Thoracic aorta (tissue), 2 donors: ENCODE results near the gene ATP2C2. TPM values are rescaled to one million over a fixed set of nuclear protein-coding genes. Genes with fewer than 3 reads are reported as not detected.

Source experiments
- ATAC-seq: fragments of 150-250 bp; one replicate; pipeline ENCODE4 v1.8.0; 2017; ENCODE audit warnings: low read depth; ENCODE audit not compliant: insufficient number of reproducible peaks, low FRiP score
- DNase-seq: peaks from one replicate; pipeline ENCODE4 v3.0.0-alpha.2; 2020; ENCODE audit warnings: low spot score
- H3K27ac ChIP-seq, 2 donors: fragments of 200-600 bp; sonication (generic); 1 replicate in 1 of 2; 2 replicates in 1 of 2; pipeline ENCODE4 v1.5.1; 2016; ENCODE audit warnings: mild to moderate bottlenecking in 2 of 2, moderate library complexity in 2 of 2
- H3K27me3 ChIP-seq: fragments of 200-600 bp; sonication (generic); replicated peaks from 2 replicates; pipeline ENCODE4 v1.6.0; 2016; ENCODE audit warnings: mild to moderate bottlenecking; ENCODE audit not compliant: insufficient read depth
- H3K36me3 ChIP-seq: fragments of 200-600 bp; sonication (generic); one replicate; pipeline ENCODE4 v1.5.1; 2016
- H3K4me1 ChIP-seq, 2 donors: fragments of 200-600 bp; sonication (generic); 1 replicate in 1 of 2; 2 replicates in 1 of 2; pipeline versions ENCODE4 v1.5.1 to v1.6.0; 2016; ENCODE audit warnings: low read depth in 2 of 2, mild to moderate bottlenecking in 1 of 2; ENCODE audit not compliant: control insufficient read depth in 1 of 2
- H3K4me3 ChIP-seq: fragments of 200-600 bp; sonication (generic); 2 replicates; pipeline ENCODE4 v1.5.1; 2016; ENCODE audit warnings: mild to moderate bottlenecking
- H3K9me3 ChIP-seq: fragments of 200-600 bp; sonication (generic); 2 replicates; pipeline ENCODE4 v1.5.1; 2016
- total RNA-seq, 2 donors: library from RNA; depleted of rRNA; stranded (reverse); fragments of >200 nt; gene quantifications; one replicate each; pipeline versions ENCODE4 v1.1.0 to v1.2.3, GENCODE V29; 2016
- TF ChIP-seq, protein P1 (sequence below): fragments of 200-600 bp; sonication (generic); IDR thresholded peaks from one replicate; pipeline ENCODE4 v1.5.1; 2019; ENCODE audit warnings: antibody characterized with exemption

ATP2C2 gene
- total RNA-seq, 2 donors from 2014 or later, result 0.28 to 0.54 TPM

DNA sequence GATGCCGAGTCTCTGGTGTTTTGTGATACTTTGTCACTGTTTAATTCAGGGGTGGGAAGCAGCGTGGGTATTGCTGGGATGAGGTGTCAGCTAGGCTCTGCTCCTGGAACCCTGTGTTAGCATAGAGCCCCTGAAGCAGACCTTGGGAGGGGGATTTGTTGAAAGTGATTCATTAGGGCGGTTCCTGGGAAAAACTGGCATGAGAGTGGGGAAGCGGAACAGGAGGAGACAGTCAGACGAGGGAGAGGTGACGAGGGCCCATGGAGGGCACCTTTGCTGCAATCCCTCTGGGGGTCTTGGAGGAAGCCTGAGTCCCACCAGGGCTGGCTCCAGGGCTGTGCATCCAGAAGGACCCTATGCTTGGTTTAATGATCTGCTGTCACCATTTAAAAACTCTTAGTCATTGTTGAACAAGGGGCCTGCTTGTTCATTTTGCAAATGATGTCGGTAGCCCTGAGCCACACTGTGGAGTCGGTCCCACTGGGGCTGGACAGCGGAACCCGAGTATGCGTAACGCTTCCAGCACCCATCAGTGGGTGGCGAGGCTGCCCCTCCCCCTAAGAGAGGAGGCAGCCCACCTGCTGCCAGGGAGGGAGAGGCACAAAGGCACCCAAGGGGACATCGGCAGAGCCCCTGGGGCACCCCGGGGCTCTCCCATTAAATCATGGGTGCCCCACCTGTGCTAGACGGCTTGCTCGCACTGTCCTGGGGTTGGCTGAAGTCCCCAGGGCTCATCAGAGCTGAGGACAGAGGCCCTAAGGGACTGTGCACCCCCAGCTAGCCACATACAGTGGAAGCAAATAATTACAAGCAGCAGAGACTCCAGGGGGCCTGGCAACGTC, 38.3 kb upstream of the ATP2C2 start:
- ATAC-seq, result no peak
- Histone ChIP-seq H3K9me3 (no peaks in the 10 kb centered on the region), H3K4me3 (no peak overlapping the region), H3K36me3 (no peaks in the 10 kb centered on the region), H3K4me1 (no peaks in the 10 kb centered on the region), H3K27ac (no peak overlapping the region), H3K27me3 (no peaks in the 10 kb centered on the region)
- no peak for DNase-seq
- TF ChIP-seq, protein P1, sequence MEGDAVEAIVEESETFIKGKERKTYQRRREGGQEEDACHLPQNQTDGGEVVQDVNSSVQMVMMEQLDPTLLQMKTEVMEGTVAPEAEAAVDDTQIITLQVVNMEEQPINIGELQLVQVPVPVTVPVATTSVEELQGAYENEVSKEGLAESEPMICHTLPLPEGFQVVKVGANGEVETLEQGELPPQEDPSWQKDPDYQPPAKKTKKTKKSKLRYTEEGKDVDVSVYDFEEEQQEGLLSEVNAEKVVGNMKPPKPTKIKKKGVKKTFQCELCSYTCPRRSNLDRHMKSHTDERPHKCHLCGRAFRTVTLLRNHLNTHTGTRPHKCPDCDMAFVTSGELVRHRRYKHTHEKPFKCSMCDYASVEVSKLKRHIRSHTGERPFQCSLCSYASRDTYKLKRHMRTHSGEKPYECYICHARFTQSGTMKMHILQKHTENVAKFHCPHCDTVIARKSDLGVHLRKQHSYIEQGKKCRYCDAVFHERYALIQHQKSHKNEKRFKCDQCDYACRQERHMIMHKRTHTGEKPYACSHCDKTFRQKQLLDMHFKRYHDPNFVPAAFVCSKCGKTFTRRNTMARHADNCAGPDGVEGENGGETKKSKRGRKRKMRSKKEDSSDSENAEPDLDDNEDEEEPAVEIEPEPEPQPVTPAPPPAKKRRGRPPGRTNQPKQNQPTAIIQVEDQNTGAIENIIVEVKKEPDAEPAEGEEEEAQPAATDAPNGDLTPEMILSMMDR, result no peak

DNA sequence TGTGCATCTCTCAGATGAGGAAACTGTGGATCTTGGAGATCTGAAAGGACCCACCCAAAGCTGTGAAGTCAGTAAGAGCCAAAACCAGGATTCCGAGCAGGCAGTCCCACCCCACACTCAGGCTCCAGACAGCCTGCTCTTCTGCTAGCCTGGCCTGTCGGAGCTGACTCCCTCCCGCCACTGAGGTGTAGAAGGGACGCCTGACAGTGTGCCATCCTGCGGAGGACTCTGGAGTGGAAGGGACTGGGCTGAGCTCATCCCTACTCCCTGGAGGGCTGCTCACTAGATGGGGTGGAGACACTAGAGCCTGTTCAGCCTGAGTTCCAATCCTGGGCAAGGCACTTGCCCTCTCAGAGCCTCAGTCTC, 37.7 kb upstream of the ATP2C2 start:
- H3K36me3 ChIP-seq, result no peaks in the 10 kb centered on the region
- ATAC-seq, result no peak

DNA sequence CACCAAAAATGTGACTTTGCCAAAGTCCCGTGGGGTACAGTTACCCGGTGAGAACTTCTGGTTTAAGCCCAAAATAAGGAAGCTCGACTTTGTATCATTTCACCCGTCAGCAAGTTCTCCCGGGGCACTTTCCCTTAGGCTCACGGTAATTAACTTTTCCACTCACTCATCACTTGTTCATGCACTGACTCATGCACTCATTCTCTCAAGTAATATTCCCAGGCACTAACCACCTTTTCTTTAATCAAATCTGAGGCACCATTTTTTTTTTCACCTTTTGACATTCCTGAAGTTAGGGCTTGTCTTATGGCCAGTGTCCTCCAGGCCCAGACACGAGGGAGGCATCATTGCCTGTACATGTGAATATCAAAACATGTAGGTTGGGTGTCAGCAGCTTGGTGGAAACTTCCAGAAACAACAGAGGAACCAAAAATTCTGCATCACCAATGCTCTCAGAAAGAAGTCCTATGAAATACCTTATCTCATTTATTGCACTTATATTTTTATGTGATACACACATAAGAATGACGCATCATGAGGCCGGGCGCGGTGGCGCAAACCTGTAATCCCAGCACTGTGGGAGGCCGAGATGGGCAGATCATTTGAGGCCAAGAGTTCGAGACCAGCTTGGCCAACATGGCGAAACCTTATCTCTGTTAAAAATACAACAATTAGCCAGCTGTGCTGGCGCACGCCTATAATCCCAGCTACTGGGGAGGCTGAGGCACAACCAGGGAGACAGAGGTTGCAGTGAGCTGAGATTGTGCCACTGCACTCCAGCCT, 36.1 kb upstream of the ATP2C2 start:
- H3K9me3 ChIP-seq, result no peaks in the 10 kb centered on the region
- DNase-seq, result no peak
- H3K36me3 ChIP-seq, result no peaks in the 10 kb centered on the region
- H3K27ac ChIP-seq, result no peak overlapping the region
- no peaks in the 10 kb centered on the region for H3K4me1 ChIP-seq
- TF ChIP-seq, protein P1, result no peak
- H3K4me3 ChIP-seq, result no peak overlapping the region
- H3K27me3 ChIP-seq, result no peaks in the 10 kb centered on the region
- no peak for ATAC-seq

More for the DNA sequence above, 37.7 kb upstream of the ATP2C2 start:
- DNase-seq, result no peak
- no peaks in the 10 kb centered on the region for H3K4me1 ChIP-seq
- H3K4me3 ChIP-seq, result no peak overlapping the region
- no peaks in the 10 kb centered on the region for H3K27me3 ChIP-seq
- H3K9me3 ChIP-seq, result no peaks in the 10 kb centered on the region
- no peak overlapping the region for H3K27ac ChIP-seq
- TF ChIP-seq, protein P1, result no peak

DNA sequence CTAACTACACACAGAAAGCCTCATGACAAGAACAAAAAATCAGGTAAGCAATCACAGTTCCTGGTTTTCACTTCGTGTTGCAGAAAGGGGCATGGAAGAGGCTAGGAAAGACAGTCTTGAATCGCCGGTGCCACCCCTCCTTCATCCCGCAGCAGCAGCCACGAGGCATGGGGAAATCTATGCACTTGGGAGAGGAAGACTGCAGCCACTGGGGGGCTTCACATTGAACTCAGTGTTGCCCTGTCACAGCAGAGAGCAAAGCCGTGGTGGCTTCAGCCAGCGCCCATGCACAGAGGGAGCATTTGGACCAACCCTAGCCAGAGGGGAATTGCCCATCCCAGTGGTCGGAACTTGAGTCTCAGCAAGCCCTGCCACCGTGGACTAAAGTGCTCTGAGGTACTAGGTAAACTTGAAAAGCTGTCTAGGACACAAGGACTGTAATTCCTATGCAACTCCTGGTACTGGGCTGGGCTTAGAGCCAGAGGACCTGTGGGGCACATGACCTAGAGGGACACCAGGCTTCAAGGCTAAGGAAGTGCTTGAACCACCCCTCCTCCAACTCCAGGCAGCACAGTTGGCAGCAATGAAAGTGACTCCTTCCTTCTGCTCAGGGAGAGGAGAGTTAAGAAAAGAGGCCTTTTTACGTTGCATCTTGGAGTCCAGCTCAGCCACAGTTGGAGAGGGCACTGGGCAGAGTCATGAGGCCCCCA, 35.2 kb upstream of the ATP2C2 start:
- TF ChIP-seq, protein P1, result no peak
- H3K27ac ChIP-seq, result no peak overlapping the region

DNA sequence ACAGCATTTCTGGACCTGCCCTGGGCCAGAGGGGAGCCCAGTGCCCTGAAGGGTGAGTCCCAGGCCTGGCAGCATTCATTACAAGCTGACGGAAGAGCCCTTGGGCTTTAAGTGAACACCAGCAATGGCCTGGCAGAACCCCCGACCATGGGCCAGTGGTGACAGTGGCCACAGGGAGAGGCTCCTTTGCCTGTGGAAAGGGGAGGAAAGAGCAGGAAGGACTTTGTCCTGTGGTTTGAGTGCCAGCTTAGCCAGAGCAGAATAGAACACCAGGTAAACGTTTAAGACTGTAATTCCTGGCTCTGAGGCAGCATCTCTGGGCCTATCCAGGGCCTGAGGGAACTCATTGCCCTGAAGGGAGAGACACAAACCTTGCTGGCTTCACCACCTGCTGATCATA, 34.3 kb upstream of the ATP2C2 start:
- H3K4me1 ChIP-seq, result no peaks in the 10 kb centered on the region
- ATAC-seq (no peak), DNase-seq (no peak)
- no peak overlapping the region for H3K27ac ChIP-seq
- H3K9me3 ChIP-seq, result no peaks in the 10 kb centered on the region
- no peaks in the 10 kb centered on the region for H3K27me3 ChIP-seq
- TF ChIP-seq, protein P1, result no peak
- H3K4me3 ChIP-seq, result no peak overlapping the region
- H3K36me3 ChIP-seq, result no peaks in the 10 kb centered on the region

More for the DNA sequence above, 35.2 kb upstream of the ATP2C2 start:
- DNase-seq (no peak), ATAC-seq (no peak)
- no peaks in the 10 kb centered on the region for H3K27me3 ChIP-seq
- H3K36me3 ChIP-seq, result no peaks in the 10 kb centered on the region
- H3K4me3 ChIP-seq, result no peak overlapping the region
- no peaks in the 10 kb centered on the region for H3K9me3 ChIP-seq
- no peaks in the 10 kb centered on the region for H3K4me1 ChIP-seq
